ENCODE results near the gene FGF10. TPM values are rescaled to one million over a fixed set of nuclear protein-coding genes. Genes with fewer than 3 reads are reported as not detected.

Gene FGF10
- total and polyA plus RNA-seq, 12 donors = 0.18 to 2.8 (median 1.1) TPM

DNA sequence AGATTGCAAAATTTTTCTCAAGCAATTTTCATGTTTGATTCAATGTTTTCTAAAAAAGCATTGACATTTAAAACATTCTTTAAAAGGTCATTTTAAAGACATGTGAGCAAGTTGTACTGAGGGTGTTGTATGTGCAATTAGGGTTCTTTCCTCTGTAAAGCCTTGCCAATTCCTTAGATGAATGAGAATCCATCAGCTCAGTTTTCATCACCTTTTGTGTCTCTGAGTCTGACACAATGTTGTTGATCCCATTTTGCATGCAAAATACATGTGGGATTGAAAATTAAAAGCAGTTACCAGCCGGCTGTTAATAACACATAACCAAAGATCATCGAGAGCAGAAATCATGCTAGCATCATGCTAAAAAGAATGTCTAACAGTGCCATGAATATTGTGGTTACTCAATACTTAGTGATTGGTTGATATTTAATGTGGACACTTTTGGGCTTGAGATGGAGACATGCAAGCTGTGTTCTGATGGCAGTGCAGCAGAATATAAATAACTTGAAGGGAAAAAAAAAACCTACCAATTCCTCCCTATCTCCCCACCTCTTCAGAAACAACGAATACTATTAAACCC, 57.7 kb downstream of the FGF10 start:
- no peak overlapping the region for H3K4me3 ChIP-seq
- H3K27me3 ChIP-seq = no peaks in the 10 kb centered on the region
- H3K36me3 ChIP-seq (replicated peaks in 1 of 2) = no peaks in the 10 kb centered on the region
- WGBS, 4 donors = 46 to 54% (median 49%) methylated on average over 3 of the region's 3 CpGs
- no peaks in the 10 kb centered on the region for H3K9me3 ChIP-seq (replicated peaks in 1 of 3)
- TF ChIP-seq, protein P1, sequence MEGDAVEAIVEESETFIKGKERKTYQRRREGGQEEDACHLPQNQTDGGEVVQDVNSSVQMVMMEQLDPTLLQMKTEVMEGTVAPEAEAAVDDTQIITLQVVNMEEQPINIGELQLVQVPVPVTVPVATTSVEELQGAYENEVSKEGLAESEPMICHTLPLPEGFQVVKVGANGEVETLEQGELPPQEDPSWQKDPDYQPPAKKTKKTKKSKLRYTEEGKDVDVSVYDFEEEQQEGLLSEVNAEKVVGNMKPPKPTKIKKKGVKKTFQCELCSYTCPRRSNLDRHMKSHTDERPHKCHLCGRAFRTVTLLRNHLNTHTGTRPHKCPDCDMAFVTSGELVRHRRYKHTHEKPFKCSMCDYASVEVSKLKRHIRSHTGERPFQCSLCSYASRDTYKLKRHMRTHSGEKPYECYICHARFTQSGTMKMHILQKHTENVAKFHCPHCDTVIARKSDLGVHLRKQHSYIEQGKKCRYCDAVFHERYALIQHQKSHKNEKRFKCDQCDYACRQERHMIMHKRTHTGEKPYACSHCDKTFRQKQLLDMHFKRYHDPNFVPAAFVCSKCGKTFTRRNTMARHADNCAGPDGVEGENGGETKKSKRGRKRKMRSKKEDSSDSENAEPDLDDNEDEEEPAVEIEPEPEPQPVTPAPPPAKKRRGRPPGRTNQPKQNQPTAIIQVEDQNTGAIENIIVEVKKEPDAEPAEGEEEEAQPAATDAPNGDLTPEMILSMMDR (IDR thresholded peaks at IDR 0.05) = no peak
- TF ChIP-seq POLR2A (IDR thresholded peaks at IDR 0.05) = no peak
- H3K4me1 ChIP-seq (replicated peaks in 1 of 2) = no peaks in the 10 kb centered on the region
- DNase-seq = no peak
- no peak overlapping the region for H3K27ac ChIP-seq
- intact Hi-C loops (cut with DNase I) = loop anchor here in 1 of 2 donors (10.0 kb wide), 1 partner anchor 597 kb away; no protein-coding TSS in a partner anchor

DNA sequence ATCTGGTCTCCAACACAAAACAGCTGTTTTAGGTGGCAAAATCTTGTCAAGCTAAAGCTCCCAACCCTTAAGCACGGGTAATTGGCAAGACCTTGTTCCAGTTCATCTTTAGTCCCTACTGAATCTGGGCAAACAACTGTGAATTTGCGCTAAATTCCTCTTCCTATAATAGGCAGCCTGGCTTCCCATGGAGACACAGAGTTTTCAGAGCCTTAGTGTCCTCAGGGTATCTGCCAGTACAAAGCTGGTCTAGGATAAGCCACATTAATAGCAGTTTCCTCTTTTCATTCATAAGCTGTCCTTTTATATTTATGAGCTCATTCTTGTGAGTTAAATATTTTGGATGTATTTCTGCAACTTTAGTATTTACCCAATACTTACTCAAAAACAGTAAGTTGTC, 59.5 kb downstream of the FGF10 start:
- TF ChIP-seq, protein P1 (IDR thresholded peaks at IDR 0.05) = no peak
- TF ChIP-seq POLR2A (IDR thresholded peaks at IDR 0.05) = no peak

GRCh38 chr5:44321144-44321725, 68.0 kb downstream of the FGF10 start:
- WGBS, 4 donors = 59 to 68% (median 65%) methylated on average over 3 of the region's 3 CpGs

More for the DNA sequence above, 59.5 kb downstream of the FGF10 start:
- no peak overlapping the region for H3K27ac ChIP-seq
- intact Hi-C loops (cut with DNase I) = loop anchor here in 1 of 2 donors (10.0 kb wide), 1 partner anchor 595 kb away; no protein-coding TSS in a partner anchor
- H3K9me3 ChIP-seq (replicated peaks in 1 of 3) = no peaks in the 10 kb centered on the region
- DNase-seq = no peak
- H3K4me1 ChIP-seq (replicated peaks in 1 of 2) = no peaks in the 10 kb centered on the region
- no peak overlapping the region for H3K4me3 ChIP-seq
- no peaks in the 10 kb centered on the region for H3K27me3 ChIP-seq
- no peaks in the 10 kb centered on the region for H3K36me3 ChIP-seq (replicated peaks in 1 of 2)
- WGBS, 4 donors = 80 to 90% (median 81%) methylated on average over 2 of the region's 2 CpGs

DNA sequence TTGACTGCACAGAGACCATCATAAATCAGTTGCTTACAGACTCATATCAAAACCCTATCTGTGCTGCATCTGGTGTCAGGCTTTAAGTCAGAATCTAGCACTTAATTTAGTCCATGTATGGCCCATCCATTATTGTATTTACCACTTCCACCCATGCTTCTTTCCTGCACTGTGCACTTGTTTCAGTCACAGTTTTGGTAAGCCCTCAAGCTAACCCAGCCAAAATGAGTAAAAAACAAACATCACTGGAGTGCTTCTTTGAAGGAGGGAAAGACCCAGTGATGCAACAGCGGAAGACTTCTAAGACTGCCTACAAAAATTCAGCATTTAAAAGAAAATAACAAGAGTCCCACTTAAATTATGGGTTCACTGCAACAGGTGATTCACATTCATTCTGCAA, 69.0 kb downstream of the FGF10 start:
- Histone ChIP-seq H3K27me3 (no peaks in the 10 kb centered on the region), H3K27ac (no peak overlapping the region), H3K4me3 (no peak overlapping the region), H3K36me3 (replicated peaks in 1 of 2) (no peaks in the 10 kb centered on the region), H3K4me1 (replicated peaks in 1 of 2) (no peaks in the 10 kb centered on the region), H3K9me3 (replicated peaks in 1 of 3) (no peaks in the 10 kb centered on the region)
- TF ChIP-seq POLR2A (IDR thresholded peaks at IDR 0.05) = no peak
- TF ChIP-seq, protein P1 (IDR thresholded peaks at IDR 0.05) = no peak
- 91 to 97% (median 94%) methylated on average over 1 of the region's 1 CpG for WGBS, 4 donors
- DNase-seq = no peak
- intact Hi-C loops (cut with DNase I) = no loop called here

More at GRCh38 chr5:44321144-44321725, 68.0 kb downstream of the FGF10 start:
- Histone ChIP-seq H3K9me3 (replicated peaks in 1 of 3) (no peaks in the 10 kb centered on the region), H3K27me3 (no peaks in the 10 kb centered on the region), H3K4me3 (no peak overlapping the region), H3K4me1 (replicated peaks in 1 of 2) (no peaks in the 10 kb centered on the region), H3K36me3 (replicated peaks in 1 of 2) (no peaks in the 10 kb centered on the region), H3K27ac (no peak overlapping the region)
- intact Hi-C loops (cut with DNase I) = no loop called here
- TF ChIP-seq, protein P1 (IDR thresholded peaks at IDR 0.05) = no peak
- TF ChIP-seq POLR2A (IDR thresholded peaks at IDR 0.05) = no peak
- DNase-seq = no peak
